ENCODE measurements around the gene YWHAE.
"Not testable (repeated sequence)": the region's sequence is repeated elsewhere in the genome, so short reads cannot be mapped to it uniquely, and the experiment has no call there.

YWHAE gene

GRCh38 chr17:1313270-1314005 lies 86.6 kb downstream of the YWHAE start:
- DNase-seq = no peak
- TF ChIP-seq POLR2A (IDR thresholded peaks at IDR 0.05; ENCODE audit: low read length) = no peak
- no peak for TF ChIP-seq GATA1 (IDR thresholded peaks at IDR 0.05; ENCODE audit: low read depth, low read length)

GRCh38 chr17:1312261-1312870 lies 87.7 kb downstream of the YWHAE start:
- DNase-seq = peak; percentile 21 to 35
- TF ChIP-seq GATA1 (IDR thresholded peaks at IDR 0.05; ENCODE audit: low read depth, low read length) (no peak), POLR2A (IDR thresholded peaks at IDR 0.05; ENCODE audit: low read length) (no peak)

- DNase-seq = not testable (repeated sequence)
These were observed 92.2 kb downstream of the YWHAE start for GRCh38 chr17:1307829-1308228.

GRCh38 chr17:1304962-1305563 lies 95.0 kb downstream of the YWHAE start:
- no peak for DNase-seq
- TF ChIP-seq GATA1 (IDR thresholded peaks at IDR 0.05; ENCODE audit: low read depth, low read length) (no peak), POLR2A (IDR thresholded peaks at IDR 0.05; ENCODE audit: low read length) (no peak)

DNA sequence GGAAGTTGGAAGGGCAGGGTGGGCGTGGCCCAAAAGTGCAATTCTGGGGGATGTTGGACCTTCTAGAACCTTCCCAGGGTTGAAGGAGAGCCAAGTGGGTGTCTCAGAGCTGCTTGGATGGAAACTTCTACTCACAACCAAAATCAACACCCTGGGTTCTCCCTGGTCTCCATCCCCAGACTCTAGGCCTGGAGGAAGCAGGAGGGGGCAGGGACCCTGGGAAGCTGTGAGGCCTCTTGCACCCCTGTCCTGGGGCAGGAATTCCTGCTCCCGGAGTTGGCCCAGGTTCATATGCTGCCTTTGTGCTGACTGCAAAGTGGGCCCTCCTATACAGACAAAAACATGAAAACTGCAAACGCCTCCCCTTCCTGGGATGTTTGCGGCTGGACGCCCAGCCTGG lies 95.5 kb downstream of the YWHAE start:
- DNase-seq = no peak

GRCh38 chr17:1302761-1303160 lies 97.3 kb downstream of the YWHAE start:
- TF ChIP-seq POLR2A (IDR thresholded peaks at IDR 0.05; ENCODE audit: low read length) (no peak), GATA1 (IDR thresholded peaks at IDR 0.05; ENCODE audit: low read depth, low read length) (no peak)
- no peak for DNase-seq

More for the DNA sequence above, 95.5 kb downstream of the YWHAE start:
- TF ChIP-seq GATA1 (IDR thresholded peaks at IDR 0.05; ENCODE audit: low read depth, low read length) = no peak
- no peak for TF ChIP-seq POLR2A (IDR thresholded peaks at IDR 0.05; ENCODE audit: low read length)

- TF ChIP-seq POLR2A (IDR thresholded peaks at IDR 0.05; ENCODE audit: low read length) (no peak), GATA1 (IDR thresholded peaks at IDR 0.05; ENCODE audit: low read depth, low read length) (no peak)
- DNase-seq = no peak
These were observed 98.5 kb downstream of the YWHAE start for GRCh38 chr17:1301546-1301945.

- DNase-seq = no peak
- no peak for TF ChIP-seq GATA1 (IDR thresholded peaks at IDR 0.05; ENCODE audit: low read depth, low read length)
- TF ChIP-seq POLR2A (IDR thresholded peaks at IDR 0.05; ENCODE audit: low read length) = no peak
These were observed 99.6 kb downstream of the YWHAE start for GRCh38 chr17:1300371-1300905.

DNA sequence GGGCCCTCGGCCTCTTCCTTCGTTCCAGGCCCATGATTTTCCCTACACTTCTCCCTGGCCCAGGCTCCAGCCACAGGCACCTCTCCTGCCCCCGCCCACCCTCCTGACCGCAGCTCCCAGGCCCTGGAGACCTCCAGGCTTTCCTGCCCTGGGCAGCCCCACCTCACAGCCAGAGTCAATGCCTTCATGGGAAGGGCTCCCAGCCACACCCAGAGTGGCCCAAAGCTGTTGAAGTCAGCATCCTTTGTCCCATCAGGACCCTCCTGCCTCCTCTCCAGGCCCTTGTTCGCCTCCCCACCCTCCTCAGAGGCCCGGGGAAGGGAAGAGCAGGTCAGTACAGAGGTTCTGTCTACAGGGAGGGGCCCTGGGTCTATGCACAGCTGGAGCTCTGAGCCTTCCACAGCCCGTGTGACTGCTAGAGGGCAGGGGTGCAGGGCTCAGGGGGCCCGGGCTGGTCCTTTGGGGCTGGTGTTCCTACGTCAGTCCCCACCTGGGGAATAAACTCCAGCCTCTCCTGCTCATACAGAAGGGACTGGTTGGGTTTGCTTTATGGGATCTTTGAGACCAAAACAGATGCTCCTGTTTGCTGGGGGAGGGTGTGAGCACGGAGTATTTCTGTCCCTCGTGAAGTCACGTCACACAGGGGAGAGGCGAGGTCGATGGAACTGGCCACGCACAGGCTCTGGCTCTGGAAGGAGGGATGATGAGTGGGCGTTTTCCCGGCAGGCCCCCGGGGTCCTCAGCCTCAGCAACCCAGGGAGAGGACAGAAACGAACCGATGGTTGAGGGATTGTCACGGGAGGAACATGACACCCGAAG lies 100.3 kb downstream of the YWHAE start:
- no peak for DNase-seq
- TF ChIP-seq GATA1 (IDR thresholded peaks at IDR 0.05; ENCODE audit: low read depth, low read length) = no peak
- TF ChIP-seq POLR2A (IDR thresholded peaks at IDR 0.05; ENCODE audit: low read length) = no peak

DNA sequence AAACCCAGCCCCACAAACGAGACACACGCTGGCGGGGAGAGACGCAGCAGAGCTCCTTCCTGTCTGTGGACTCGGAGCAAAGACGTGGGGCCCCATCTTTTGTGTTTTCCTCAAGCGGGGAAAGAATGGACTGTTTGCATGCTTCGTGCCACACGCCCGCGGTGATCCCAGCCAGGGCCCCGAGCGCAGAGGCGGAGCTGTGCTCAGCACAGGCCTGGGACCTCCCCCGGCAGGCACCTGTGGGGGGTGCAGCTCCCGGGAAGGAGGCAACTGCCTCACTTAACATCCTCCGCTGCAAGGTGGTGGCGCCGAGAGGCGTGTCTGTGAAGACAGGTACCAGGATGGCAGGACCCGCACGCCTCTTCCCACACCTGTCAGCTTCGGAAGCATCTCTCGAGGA lies 101.4 kb downstream of the YWHAE start:
- TF ChIP-seq POLR2A (IDR thresholded peaks at IDR 0.05; ENCODE audit: low read length) (no peak), GATA1 (IDR thresholded peaks at IDR 0.05; ENCODE audit: low read depth, low read length) (no peak)
- no peak for DNase-seq

Data from erythroblast (primary cell).